AG04450 (cell line): Measurements from ENCODE around the gene TLE3. TPM values are rescaled to one million over a fixed set of nuclear protein-coding genes. Genes with fewer than 3 reads are reported as not detected.

ENCODE experiments used
- CTCF ChIA-PET: fragments of 300-600, 350-600 bp; formaldehyde crosslinking; extraction: SDS; loops from one replicate; lab custom pipeline; 2022; ENCODE audit warnings: antibody characterized with exemption, inconsistent platforms; lab: Charles Lee
- POLR2A ChIA-PET: fragments of 350-600 bp; formaldehyde crosslinking; extraction: SDS; loops from one replicate; lab custom pipeline; 2021; ENCODE audit warnings: antibody characterized with exemption, inconsistent platforms; lab: Yijun Ruan, JAX
- DNase-seq: peaks from one replicate; pipeline ENCODE4 v3.0.0-alpha.2; 2011; ENCODE audit warnings: low read depth, low spot score
- H3K27ac ChIP-seq: one replicate; pipeline ENCODE4 v1.5.1; 2012; ENCODE audit warnings: low read depth, low read length, control low read depth
- H3K27me3 ChIP-seq: one replicate; pipeline ENCODE4 v1.6.0; 2012; ENCODE audit warnings: low read length; ENCODE audit not compliant: control insufficient read depth, insufficient read depth
- H3K4me3 ChIP-seq: 2 replicates; pipeline ENCODE4 v1.5.1; 2011; ENCODE audit warnings: mild to moderate bottlenecking, low read depth, low read length, control low read depth
- H3K9me3 ChIP-seq: 2 replicates; pipeline ENCODE4 v1.5.1; 2012; ENCODE audit warnings: low read length; ENCODE audit not compliant: control insufficient read depth, insufficient read depth
- polyA plus RNA-seq: library from polyadenylated mRNA; depleted of rRNA; stranded (reverse); fragments of >200 nt; gene quantifications from 2 replicates; pipeline ENCODE4 v1.2.3, GENCODE V29; 2011
- TF ChIP-seq, protein P1 (sequence below): IDR thresholded peaks from 2 replicates; pipeline ENCODE4 v1.5.1; 2011; ENCODE audit warnings: low read depth, low read length, control low read depth, inconsistent platforms

Gene TLE3
- polyA plus RNA-seq, 1 experiment, result 7.5 TPM

DNA sequence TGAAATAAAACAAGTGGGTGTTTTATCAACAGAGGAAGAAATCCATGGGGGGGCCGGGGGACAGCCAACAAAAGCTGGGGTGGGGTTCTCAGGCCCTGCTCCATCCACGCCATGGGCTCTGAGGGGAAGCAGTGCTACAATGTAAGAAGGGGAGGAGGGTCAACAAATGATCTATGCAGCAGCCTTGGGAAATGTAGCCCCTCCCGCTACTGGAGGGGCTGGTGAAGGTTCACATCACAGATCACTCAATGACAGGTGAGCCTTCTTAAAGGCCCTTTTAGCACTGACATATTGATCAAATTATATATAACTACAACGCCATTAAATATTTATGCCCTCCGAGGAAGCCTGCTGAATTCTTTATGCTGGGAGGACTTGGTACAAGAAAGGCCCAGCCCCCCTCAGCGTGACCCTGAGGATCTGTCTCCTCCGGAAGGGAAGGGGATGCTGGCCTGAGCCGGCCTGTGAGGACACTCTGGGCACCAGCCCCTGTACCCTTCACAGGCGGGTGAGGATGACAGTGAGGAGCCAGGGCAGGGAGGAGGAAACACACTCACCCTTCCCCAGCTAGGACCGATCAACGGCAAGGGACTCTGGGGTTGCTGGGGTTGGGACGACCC is 15.3 kb downstream of the TLE3 start:
- Histone ChIP-seq H3K27ac (no peak overlapping the region), H3K4me3 (no peak overlapping the region), H3K9me3 (no peaks in the 10 kb centered on the region), H3K27me3 (no peaks in the 10 kb centered on the region)
- TF ChIP-seq, protein P1, sequence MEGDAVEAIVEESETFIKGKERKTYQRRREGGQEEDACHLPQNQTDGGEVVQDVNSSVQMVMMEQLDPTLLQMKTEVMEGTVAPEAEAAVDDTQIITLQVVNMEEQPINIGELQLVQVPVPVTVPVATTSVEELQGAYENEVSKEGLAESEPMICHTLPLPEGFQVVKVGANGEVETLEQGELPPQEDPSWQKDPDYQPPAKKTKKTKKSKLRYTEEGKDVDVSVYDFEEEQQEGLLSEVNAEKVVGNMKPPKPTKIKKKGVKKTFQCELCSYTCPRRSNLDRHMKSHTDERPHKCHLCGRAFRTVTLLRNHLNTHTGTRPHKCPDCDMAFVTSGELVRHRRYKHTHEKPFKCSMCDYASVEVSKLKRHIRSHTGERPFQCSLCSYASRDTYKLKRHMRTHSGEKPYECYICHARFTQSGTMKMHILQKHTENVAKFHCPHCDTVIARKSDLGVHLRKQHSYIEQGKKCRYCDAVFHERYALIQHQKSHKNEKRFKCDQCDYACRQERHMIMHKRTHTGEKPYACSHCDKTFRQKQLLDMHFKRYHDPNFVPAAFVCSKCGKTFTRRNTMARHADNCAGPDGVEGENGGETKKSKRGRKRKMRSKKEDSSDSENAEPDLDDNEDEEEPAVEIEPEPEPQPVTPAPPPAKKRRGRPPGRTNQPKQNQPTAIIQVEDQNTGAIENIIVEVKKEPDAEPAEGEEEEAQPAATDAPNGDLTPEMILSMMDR, result no peak
- no peak for DNase-seq
- ChIA-PET CTCF (no interaction called here), POLR2A (no interaction called here)

DNA sequence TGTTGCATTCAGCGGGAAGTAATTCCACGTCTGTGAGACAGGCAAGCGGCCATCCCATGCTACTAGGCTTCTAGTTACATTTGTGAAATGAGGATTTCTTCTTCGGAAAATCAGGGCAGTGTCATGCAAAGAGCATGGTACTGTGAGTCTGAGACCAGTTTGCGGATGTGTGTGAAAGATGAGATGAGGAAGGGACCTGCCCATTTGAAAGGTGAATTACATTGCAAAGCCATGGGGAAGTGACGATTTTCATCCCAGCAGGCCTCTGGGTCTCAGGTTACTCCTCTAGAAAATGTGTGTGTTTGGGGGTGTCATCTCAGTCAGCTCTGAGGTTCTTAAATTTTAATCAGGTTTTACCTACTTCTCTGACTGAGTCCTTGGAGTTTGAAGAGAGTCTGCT is 16.1 kb downstream of the TLE3 start:
- no peak for DNase-seq
- TF ChIP-seq, protein P1, result no peak
- ChIA-PET CTCF (no interaction called here), POLR2A (no interaction called here)
- no peaks in the 10 kb centered on the region for H3K9me3 ChIP-seq
- no peaks in the 10 kb centered on the region for H3K27me3 ChIP-seq
- H3K27ac ChIP-seq, result no peak overlapping the region
- H3K4me3 ChIP-seq, result no peak overlapping the region

DNA sequence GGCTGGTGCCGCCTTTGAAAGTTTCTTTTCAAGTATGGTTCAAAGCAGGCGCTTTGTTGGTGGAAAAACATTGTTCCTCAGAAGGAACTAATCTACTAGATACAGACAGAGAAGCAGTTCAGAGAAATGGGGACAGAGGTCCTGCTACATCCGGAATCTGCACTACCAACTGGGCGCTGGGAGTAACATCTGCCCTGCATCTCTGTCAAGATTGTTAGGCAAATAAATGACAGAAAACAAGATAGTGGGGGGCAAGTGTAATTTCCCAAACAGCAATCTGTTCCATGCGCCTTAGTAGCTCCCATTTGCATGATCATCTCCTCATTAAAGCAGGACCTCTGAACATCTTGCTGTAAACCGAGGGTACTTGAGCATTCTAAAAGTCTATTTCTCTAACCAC is 17.4 kb downstream of the TLE3 start:
- H3K27ac ChIP-seq, result no peak overlapping the region
- TF ChIP-seq, protein P1, result no peak
- H3K4me3 ChIP-seq, result no peak overlapping the region
- no peaks in the 10 kb centered on the region for H3K9me3 ChIP-seq
- no peaks in the 10 kb centered on the region for H3K27me3 ChIP-seq
- CTCF ChIA-PET, result interaction anchor here (0.8 to 1.1 kb wide), 2 partner anchors 408 to 602 kb away, joined by 3 to 4 read pairs; no protein-coding TSS in a partner anchor
- DNase-seq, result no peak
- POLR2A ChIA-PET, result no interaction called here

DNA sequence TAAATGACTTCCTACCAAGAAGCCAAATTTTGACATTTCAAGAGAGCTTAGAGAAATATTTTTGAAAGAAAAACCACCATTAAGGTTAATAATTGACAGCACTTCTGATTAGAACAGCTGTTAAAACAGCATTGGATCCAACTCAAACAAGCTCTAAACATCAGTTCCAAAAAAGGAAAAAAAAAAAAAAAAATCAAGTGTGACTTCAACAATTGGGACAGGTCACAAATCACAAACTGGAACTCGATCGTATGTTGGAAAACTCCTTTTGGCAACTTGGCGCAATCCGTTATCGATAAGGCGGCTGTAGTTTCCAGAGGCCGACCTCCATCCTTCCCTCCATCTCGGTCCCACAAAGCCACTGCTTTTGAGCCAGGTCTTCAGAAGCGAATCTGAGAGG is 17.8 kb downstream of the TLE3 start:
- Histone ChIP-seq H3K9me3 (no peaks in the 10 kb centered on the region), H3K27me3 (no peaks in the 10 kb centered on the region), H3K27ac (no peak overlapping the region), H3K4me3 (no peak overlapping the region)
- POLR2A ChIA-PET, result no interaction called here
- TF ChIP-seq, protein P1, result no peak
- DNase-seq, result no peak
- CTCF ChIA-PET, result interaction anchor here (1.1 kb wide), 1 partner anchor 409 kb away, joined by 4 read pairs; no protein-coding TSS in a partner anchor

DNA sequence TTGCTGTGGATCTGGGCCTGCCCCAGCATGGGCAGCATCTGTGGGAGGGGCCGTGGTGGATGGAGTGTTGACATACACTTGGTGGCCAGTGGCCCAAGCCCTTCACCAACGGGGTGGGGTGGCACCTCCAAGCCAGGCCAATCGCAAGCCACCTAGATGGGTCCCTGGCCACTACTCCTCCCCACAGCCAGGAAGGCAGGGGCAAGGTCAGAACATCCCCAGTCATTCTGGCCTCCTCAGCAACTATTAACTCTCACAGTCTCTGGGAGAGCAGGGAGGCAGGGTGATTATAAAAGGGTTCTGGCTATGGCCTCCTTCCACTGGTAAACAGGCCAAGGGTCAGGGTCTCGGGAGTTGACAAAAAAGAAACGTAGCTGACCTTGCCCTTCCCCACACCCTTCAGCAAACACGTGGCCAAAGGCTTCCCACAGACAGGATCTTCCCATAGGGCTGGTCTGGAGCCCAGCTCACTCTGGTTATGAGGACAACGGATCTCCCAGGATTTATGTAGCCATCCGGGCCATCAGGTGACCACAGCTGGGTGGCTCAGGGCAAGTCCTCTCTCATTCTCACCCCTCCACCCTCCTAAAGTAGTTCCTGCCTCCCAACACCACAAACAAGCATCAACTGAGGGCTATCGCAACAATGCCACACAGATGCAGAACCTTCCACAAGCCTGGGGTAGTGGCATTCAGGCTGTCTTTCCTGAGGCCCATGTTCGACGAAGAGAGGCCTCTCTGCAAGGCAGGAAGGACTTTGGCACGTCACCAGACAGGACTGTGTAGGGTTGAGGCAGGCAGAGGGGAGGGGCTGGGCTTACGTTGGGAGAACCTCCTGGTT is 18.9 kb downstream of the TLE3 start:
- DNase-seq, result no peak
- Histone ChIP-seq H3K27ac (no peak overlapping the region), H3K4me3 (no peak overlapping the region), H3K9me3 (no peaks in the 10 kb centered on the region), H3K27me3 (no peaks in the 10 kb centered on the region)
- TF ChIP-seq, protein P1, result no peak
- CTCF ChIA-PET, result no interaction called here
- POLR2A ChIA-PET, result no interaction called here
